ENCODE results near the gene ADI1.

ADI1 gene

DNA sequence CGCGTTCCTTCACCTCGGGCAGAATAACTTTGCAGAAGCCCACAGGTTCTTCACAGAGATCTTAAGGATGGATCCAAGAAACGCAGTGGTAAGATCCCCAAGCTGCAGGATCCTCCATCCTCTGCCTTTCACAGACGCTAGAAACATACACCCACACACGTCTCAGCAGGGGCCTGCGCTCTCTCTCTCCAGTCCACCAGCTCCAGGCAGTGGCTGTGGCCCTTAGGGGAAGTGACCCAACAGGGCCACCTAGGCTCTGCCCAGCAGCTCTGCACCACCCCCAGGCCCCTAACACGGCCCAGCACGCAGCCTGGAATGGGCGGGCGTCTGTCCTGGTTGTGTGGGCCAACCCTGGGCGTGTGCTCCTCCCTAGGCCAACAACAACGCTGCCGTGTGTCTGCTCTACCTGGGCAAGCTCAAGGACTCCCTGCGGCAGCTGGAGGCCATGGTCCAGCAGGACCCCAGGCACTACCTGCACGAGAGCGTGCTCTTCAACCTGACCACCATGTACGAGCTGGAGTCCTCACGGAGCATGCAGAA lies 40.4 kb downstream of the ADI1 start:
- no peak for DNase-seq

DNA sequence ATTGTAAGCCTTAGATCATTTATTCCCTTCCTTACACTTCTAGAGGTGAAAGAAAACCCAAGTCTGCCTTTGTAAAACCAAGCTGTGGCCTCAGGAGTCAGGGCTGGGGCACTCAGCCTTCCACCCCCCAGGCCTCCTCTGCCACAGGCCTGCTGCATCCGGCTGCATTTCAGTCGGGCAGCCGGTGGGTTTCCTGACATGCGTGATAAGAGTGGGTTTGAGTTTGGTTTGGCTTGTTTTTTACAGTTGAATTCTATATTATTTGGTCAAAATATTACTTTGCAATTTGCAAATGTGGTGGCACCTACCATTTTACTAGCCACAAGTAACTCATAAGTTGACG lies 42.4 kb downstream of the ADI1 start:
- DNase-seq: no peak

DNA sequence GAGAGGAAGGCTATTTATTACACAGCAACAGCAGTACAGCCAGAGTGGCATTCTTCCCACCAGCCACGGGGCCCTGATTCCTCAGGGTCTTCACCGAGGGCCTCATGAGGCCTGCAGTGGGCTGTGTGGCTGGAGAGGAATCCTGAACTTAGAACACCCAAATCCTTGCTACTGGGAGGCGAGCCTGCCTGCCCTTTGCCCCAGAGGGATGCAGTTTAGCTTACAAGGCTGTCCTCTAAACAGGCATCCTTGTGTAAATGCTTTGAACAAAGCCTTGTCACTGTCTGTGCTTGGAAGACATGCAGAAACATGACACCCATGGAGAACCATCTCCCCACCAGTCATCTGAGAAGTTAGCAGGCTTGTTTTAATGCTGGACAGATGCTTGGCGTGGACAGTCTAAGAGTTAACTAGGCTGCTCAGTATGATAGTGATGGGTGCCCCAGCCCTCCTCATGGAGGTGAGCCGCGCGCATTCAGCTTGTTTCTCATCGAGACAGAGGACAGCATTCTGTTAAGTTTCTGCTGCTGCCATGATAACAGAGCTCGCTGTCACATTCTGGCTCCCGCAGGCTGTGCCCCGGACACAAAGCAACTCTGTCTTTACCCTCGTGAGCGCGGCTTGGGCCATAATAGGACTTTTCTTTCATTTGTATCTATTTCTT lies 42.9 kb downstream of the ADI1 start:
- DNase-seq: no peak

DNA sequence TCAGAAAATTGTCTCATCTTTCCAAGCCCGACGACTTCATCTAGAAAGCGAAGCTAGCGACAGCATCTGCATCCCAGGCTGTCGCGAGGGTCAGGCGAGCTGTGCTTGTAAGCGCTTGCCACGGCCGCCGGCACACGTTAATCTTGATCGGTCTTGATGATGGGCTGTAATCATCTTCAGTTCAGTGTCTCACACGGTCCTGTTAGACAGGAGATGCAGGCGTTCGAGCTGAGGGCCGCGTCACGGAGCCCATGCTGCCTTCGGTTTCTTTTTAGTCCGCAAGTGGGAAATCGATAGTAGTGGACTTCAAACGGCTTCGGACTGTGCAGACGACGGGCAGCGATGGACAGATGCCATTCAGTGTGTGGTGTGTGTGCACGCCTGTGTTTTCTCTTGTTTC lies 43.6 kb downstream of the ADI1 start:
- no peak for DNase-seq

DNA sequence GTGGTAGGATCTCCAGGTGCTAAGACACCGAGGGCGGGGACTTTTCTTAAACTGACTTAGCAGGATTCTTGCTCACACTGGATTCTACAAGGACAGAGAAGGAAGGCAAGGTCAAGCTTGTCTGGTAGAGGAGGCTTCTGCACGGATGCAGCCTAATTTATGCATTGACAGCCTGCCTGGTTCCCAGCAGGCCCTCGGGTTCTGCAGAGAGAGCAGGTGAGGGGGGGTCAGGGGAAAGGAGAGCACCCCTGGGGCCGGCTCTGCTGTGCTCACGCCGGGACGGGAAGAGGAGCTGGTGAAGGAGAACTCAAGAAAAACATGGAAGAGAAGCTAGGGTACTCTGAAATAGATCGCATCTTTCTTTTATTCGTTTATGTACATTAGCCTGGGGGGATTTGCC lies 46.4 kb downstream of the ADI1 start:
- no peak for DNase-seq

DNA sequence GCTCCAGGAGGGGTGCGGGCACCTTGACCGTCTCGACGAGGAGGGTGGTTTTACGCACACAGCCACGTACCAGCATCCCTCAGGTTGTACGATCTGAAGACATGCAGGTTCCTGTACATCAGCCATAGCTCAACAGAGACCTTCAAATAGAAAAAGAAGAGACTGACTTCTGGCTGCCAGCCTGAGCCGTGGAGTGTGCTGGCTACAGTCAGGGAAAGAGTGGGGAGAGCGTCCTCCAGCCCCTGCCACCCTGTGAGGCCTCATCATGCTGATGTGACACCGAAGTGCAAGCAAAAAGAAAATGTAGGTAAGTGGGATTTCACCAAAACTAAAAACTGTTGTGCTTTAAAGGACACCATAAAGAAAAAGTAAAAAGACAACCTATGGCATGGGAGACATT lies 47.0 kb downstream of the ADI1 start:
- DNase-seq: no peak

DNA sequence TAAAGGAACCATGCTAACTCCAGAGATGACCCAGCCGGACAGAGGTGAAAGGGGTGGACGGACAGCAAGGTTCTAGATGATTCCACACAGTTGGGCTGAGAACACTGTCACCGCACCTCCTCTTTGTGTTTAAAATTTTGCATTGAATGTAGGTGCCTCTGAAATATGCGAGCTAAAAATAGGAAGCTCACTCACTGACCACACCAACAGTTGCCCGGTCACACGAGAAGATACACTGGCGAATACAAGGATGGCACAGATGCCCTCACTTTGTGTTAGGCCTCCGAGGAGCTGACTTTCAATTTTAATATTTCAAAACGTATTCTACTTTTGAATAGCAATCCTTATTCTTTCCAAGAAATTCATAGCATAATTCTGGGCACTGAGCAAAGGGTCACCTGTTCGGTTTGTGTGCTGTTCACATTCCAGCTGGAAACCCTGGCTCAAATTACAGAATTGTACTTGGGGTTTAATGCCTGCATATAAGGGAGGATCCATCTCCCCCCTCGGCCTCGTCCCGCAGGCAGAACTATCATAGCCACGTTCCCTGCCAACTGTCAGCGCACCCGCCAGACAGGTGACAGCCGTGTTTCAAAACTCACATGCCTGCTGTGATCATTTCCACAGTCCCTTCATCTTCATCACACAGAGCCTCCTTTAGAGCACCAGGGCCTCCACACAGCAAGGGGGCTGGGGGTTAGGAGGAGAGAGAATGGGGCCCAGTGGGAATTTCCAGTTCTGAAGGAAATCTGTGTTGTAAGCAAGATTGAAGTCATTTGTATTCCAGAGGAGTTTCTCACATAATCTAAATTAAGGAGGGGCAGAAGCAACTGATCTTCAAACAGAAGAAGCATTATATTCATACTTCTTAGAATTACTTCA lies 48.2 kb downstream of the ADI1 start:
- DNase-seq: no peak

DNA sequence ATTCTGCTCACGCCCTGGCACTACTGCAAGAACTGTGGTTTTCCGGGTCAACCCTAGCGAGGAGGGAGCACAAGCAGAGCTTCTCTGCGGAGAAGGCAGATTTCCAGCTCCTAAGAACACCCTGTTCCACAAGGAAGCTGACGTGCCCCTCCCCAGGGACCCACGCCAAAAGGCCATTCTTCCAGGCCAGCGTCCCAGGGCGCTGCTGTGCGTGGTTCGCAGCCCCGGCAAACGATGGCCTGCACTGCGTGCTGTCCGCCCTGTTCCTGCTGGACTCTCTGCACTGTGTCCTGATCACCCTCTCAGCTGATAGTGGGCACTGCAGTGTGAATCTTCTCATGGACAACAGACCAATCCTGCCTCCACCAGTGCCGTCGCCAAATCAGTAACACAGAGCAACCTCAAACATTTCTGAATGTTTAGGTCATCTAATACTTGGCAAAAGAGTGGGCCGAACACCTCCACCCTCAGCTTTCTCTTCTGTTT lies 49.1 kb downstream of the ADI1 start:
- DNase-seq: no peak

DNA sequence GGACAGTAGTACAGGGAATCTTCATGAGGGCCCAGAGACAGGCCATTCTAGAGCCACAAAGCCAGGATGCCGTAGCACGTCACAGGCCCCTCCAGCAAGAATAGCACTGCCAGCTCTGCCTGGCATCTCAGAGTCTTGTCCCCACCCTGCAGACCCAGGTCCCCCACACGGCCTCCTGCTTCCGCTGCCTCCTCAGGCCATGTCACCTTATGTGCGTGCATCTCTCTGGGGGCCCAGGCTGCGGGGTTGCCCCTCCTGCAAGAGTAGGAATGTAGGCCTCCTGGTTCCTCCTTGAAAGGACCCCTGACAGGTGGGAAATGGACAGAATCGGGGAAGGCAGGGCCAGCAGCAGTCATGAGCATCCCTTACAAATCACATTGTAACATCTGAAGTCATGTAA lies 49.8 kb downstream of the ADI1 start:
- no peak for DNase-seq

DNA sequence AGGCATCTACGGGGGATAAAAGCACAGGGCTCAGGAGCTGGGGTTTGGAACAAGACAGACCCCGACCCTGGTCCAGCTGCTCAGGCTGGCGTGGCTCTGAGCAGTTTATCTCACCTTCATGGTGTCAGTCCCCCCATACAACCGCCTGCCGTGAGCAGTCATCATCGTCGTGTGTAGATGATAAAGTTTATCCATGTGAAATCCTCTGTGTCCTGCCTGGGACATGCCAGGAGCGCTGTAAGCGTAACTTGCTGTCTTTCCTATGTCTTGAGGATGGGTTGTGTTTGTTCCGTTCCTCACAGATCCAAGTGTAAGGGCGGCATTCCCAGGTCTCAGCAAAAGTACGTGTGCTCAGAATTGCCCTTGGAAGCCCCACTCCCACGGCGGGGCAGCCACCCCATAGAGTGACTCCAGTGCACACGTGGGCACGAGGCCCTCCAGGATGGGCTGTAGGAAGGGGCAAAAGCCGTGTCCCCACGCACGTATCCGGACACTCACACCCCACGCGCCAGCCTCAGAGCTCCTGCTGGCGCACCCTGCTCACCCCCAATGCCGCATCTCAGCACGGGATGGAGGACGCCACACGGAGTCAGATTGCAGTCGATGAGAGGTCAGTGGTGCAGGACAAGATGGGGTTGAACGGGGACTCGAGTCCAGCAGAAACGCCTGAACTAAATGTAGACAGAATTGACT lies 50.9 kb downstream of the ADI1 start:
- DNase-seq: no peak

DNA sequence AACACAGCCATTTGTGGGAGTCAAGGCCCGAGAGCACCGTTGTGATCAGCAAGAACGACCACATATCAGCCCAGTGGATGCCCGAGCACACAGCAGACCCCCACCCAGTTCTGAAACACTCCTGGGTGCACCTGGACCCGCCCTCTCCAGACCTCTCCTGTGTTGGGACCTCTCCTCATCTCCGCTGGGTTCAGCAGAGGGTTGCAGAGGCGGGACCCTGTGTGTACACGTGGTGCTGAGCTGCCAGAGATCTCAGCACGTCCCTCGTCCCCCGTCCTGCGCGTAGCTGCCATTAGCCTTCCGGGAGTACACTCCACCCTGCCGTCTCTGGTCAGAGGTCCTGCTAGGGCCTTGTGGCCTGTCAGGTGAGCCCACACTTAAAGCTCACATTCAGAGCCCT lies 51.7 kb downstream of the ADI1 start:
- no peak for DNase-seq

DNA sequence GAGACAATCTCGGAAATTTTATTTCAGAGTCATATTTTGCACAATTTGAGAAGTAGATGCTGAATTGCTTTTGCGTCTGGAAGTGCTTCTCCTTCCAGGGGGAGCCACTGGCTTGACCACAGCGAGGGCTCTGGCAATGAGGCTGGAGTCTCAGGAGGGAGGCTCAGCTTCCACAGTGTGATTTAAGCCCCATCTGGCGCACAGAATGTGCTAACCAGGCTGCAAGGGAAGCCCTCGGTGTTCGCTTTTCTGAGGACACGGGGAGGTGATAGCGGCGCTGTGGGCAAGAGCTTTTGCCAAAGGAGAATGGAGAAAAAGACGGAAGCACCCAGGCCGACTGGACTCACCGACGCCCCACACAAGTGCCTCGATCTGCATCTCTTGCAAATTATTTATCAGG lies 52.4 kb downstream of the ADI1 start:
- no peak for DNase-seq

DNA sequence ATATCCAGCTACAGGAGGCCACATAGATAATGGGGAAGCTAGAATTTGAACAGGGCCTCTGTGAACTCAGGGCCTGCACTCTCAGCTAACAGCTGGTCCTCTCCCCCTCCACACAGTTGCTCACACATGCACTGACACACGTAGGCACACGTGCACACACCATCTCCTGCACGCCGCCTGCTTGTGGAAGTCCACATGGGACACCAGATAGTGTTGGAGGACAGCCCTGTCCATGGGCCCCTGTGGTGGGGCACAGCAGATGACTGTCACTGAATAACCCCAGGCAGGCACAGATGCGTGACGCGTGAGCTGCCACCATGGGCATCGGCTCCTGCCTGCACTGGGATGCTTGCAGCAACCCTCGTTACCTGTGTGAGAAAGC lies 52.9 kb downstream of the ADI1 start:
- DNase-seq: no peak

DNA sequence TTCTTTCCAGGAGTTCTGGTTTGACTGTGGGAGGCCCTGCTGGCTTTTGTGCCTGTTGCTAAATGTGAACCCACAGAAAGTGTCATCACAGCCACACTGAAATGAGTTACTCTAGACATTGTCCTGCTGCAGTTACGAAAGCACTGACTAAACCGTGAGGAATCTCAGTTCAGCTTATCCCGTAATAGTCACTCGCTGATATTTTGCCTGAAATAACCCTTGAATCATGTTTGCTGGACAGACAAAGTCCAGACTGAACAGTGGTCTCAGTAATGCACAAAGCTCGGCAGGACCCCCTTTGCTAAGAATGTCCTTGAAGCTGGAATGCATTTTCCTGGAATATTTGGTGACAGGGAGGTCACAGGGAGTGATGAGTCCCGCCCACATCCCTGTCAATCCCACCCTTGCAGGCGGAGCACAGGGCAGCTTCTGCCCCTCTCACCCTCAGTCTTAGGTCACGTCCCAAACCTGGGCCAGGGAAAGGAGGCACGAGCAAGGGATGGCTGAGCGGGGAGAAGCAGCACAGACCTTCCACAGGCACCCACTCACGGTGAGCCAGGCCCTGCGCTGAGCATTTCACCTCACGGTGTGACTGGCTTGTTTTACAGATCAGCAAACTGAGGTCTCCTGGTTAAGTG lies 53.4 kb downstream of the ADI1 start:
- DNase-seq: no peak

DNA sequence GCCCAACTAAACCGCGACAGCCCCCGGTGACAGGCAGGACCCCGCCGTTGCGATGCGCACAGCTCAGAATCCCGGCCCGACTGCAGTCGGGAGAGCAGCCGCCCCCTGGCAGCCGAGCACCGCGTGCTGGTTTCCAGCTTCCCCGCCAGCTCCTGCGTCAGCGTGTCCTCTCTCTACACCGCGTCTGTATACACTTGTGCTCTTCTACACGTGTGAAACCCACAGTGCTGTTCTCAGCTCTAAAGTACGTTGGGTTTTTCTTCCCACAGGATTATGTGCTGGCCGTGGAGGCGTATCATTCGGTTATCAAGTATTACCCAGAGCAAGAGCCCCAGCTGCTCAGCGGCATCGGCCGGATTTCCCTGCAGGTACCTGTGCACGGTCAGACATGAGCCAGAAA lies 54.0 kb downstream of the ADI1 start:
- no peak for DNase-seq

DNA sequence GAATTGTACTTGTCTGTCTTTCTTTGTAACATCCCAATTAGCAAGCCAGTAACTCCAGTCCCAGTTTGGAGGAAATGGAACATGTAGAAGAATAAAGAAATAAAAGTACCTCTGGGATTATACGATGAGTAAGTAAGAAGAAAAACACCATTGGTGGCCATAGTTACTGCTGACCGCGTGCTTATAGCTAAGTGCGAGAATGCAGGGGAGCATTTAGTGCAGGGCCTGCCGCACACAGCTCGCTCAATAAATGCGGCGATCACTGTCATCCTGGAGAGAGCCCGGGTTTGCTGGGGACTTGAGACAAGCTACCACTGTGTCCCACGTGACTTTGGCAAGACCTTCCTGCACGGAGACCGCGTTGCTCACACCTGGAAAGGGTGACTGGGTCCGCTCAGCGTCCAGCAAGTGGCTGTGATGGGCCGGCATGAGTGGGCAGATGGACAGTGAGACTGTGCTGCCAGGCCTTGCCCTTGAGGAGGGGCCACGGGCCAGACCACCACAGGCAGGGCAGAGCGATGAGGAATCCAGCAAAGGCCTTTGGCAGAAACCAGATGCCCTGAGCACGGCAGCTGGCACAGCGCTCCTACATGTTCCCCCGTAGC lies 54.8 kb downstream of the ADI1 start:
- DNase-seq: no peak

DNA sequence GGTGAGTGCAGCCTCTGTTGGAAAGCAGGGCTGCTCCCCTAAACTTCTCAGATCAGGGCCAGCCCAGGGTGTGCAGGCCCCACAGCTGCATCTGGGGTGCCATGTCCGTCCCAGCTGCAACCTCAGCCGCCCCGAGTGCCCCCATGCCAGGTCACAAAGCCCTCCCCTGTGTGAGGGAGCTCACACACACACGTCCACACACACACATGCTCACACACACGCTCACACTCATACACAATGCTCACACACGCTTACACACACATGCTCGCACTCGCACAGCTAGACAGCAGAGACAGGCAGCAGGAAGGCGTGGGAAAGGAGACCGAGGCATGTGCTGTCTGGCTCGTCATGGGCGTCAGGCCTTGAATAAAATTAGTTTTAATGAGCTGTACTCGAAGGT lies 55.4 kb downstream of the ADI1 start:
- no peak for DNase-seq

DNA sequence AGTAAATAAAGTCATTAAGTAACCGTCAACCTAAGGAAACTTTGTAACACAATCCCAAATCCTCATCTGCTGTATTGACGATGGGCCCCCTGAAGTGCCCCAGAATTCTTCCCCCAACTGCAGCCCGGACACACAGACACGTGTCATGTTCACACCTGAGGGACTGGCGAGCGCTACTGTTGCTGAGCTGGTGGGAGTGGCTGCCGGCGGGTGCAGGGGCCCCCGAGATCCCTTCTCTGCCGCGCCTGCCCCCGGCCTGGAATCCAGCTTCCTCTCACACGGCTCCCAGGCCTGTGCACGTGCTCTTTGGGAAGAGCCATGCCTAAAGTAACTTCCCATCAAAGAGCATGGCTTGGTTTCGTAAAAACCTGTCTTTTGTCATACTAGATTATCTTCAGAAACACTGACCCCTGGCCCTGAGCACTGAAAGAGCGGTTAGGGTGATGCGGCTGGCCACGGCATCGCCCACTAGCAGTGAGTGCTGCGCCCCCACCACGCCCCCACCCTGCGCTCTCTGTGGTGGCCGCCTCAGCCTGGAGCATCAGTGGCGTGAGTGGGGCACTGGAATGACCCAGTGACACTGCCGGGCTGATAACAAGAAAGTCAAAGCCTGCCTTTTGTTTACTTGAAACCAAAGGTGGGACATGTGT lies 56.0 kb downstream of the ADI1 start:
- no peak for DNase-seq

DNA sequence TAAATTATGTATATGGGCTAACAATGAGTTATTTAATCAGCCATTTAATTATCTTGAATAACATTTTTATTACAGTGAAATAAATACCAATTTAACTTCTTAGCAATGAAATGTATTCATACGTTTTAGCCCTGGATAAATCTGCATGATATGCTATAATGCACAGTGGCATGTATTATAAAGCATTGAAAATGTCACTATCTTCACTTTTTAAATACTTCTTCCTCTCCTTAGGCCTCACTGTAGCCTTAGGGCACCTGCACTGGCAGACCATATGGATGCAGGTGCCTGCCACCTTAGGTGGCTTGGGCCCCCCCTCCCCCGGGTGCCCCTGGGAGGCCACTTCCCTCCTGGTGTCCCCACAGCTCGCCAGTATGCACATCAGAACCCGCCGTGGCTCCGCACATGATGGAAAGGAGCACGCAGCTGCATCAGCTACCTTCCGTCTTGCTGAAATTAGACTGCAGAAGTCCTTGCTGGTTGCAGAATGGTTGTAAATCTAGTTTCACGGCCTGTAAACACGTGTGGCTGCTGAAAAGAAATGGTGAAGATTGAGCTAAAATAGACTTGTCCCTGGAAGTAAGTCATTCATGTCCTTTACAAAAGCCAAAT lies 56.7 kb downstream of the ADI1 start:
- no peak for DNase-seq

DNA sequence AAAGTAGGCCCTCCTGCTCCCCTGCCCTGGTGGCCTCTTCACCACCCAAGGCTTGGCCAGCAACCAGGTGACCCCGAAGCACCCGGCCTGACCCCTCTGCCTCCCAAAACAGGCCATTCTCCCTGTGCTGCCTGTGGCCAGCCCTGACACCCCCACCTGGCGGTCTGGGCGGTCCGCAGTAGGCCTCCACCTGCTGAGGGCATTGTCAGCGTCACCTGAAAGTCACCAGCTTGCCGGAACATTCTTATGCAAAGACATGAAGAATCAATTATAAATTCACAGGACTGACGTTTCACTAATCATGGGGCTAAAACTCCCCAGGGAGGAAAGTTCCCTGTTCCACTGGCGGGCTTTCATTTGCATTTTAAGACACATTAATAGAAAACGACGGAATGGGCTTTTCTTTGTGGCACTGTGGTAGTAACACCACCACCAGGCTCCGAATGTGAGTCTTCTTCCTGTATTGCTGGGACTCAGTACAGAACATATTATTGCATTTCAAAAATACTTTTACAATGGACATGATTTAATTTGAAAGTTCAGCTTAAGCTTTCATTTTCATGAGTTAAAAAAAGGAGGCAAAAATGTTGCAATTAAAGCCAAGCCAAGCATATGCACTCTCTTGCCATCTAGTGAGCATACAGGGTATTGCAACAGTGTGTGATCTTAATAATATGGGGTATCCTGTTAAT lies 57.4 kb downstream of the ADI1 start:
- DNase-seq: no peak

Measured in stimulated activated CD4-positive, alpha-beta T cell treated with anti-CD3 and anti-CD28 coated beads, Interleukin-4, amount 100 ng/mL, for 1 hour (primary cell).